GM12878 (cell line): Measurements from ENCODE around the gene PTEN. TPM values are rescaled to one million over a fixed set of nuclear protein-coding genes. Genes with fewer than 3 reads are reported as not detected.

Source experiments
- ATAC-seq: fragments of 200-7000 bp; cut with Tn5 transposase; 3 replicates; pipeline ENCODE4 v1.9.1; 2020; ENCODE audit warnings: mild to moderate bottlenecking, moderate library complexity
- BruUV-seq: library from RNA; stranded (reverse); fragments of 400-500 nt; replicated peaks from 2 replicates; lab custom pipeline; 2021; lab: Mats Ljungman, UMichigan
- CTCF ChIA-PET: fragments of 300-600 bp; sonication (Branson Sonifier 250); formaldehyde crosslinking; extraction: SDS; loops from one replicate; lab custom pipeline; 2021; ENCODE audit warnings: inconsistent platforms; lab: Yijun Ruan, JAX
- POLR2A ChIA-PET: fragments of 350-600 bp; formaldehyde crosslinking; extraction: SDS; loops from one replicate; lab custom pipeline; 2021; ENCODE audit warnings: inconsistent platforms; lab: Charles Lee
- RAD21 ChIA-PET: fragments of 300-600 bp; sonication (Branson Sonifier 250); formaldehyde crosslinking; loops from one replicate; lab custom pipeline; 2023; ENCODE audit warnings: antibody characterized with exemption; ENCODE audit not compliant: unreplicated experiment; lab: Charles Lee
- SMC1A ChIA-PET: fragments of 300-600 bp; sonication (Branson Sonifier 250); formaldehyde crosslinking; loops from one replicate; lab custom pipeline; 2023; ENCODE audit not compliant: unreplicated experiment, uncharacterized antibody; lab: Charles Lee
- DNase-seq: peaks from one replicate; pipeline ENCODE4 v3.0.0-alpha.2; 2011; ENCODE audit warnings: low read depth, low spot score
- FAIRE-seq: peaks from 3 replicates; lab custom pipeline; 2011; peaks lifted over from hg19 to GRCh38; lab: Jason Lieb, UNC
- H2AFZ ChIP-seq: 2 replicates; pipeline ENCODE4 v1.6.0; 2011; ENCODE audit warnings: low read depth, low read length, control low read depth; ENCODE audit not compliant: control insufficient read depth
- H3K27ac ChIP-seq: 2 replicates; pipeline ENCODE4 v1.5.1; 2011; ENCODE audit warnings: control low read depth; ENCODE audit not compliant: control insufficient read depth, insufficient read depth
- H3K27me3 ChIP-seq, 2 experiments: replicated peaks in 1 of 2; 2 replicates each; pipeline versions ENCODE4 v1.6.0 to v1.6.1; 2011; ENCODE audit warnings: low read length in 1 of 2; ENCODE audit not compliant: control insufficient read depth in 2 of 2, insufficient read depth in 2 of 2
- H3K36me3 ChIP-seq, 2 experiments: 2 replicates each; pipeline ENCODE4 v1.5.1; 2011; ENCODE audit warnings: low read length in 1 of 2; ENCODE audit not compliant: control insufficient read depth in 2 of 2, insufficient read depth in 2 of 2
- H3K4me1 ChIP-seq: 2 replicates; pipeline ENCODE4 v1.6.1; 2011; ENCODE audit warnings: mild to moderate bottlenecking, low read length, moderate library complexity, mixed read lengths; ENCODE audit not compliant: control insufficient read depth, insufficient read depth
- H3K4me2 ChIP-seq: 2 replicates; pipeline ENCODE4 v1.6.0; 2011; ENCODE audit warnings: control low read depth; ENCODE audit not compliant: control insufficient read depth, insufficient read depth
- H3K4me3 ChIP-seq: fragments of 200-600 bp; sonication (generic); 2 replicates; pipeline ENCODE4 v1.5.1; 2016
- H3K79me2 ChIP-seq: 2 replicates; pipeline ENCODE4 v1.6.0; 2011; ENCODE audit warnings: low read length; ENCODE audit not compliant: control insufficient read depth, insufficient read depth
- H3K9ac ChIP-seq: 2 replicates; pipeline ENCODE4 v1.8.0; 2011; ENCODE audit warnings: low read length, control low read depth, mixed read lengths; ENCODE audit not compliant: control insufficient read depth, insufficient read depth
- H3K9me3 ChIP-seq: replicated peaks from 3 replicates; pipeline ENCODE4 v1.5.1; 2011; ENCODE audit warnings: mild to moderate bottlenecking, low read length; ENCODE audit not compliant: control insufficient read depth, insufficient read depth
- H4K20me1 ChIP-seq: 2 replicates; pipeline ENCODE4 v1.6.0; 2011; ENCODE audit not compliant: control insufficient read depth, insufficient read depth
- CBX5 ChIP-seq: sonication (generic); IDR thresholded peaks from 2 replicates; pipeline ENCODE4 v1.6.1; 2016; ENCODE audit warnings: low read depth, moderate library complexity, mild to moderate bottlenecking, inconsistent platforms
- DPF2 ChIP-seq: fragments of 450-650 bp; IDR thresholded peaks from 2 replicates; pipeline ENCODE4 v1.6.1; 2017; ENCODE audit warnings: mild to moderate bottlenecking
- EED ChIP-seq: sonication (generic); IDR thresholded peaks from 2 replicates; pipeline ENCODE4 v1.6.1; 2016; ENCODE audit warnings: antibody characterized with exemption, low read depth
- EGR1 ChIP-seq, 2 experiments: IDR thresholded peaks; 1 replicate in 1 of 2; 2 replicates in 1 of 2; pipeline ENCODE4 v1.6.1; 2011 to 2012; ENCODE audit warnings: low read depth in 2 of 2, low read length in 2 of 2, borderline replicate concordance in 1 of 2, mild to moderate bottlenecking in 1 of 2, moderate library complexity in 1 of 2
- FOXM1 ChIP-seq: IDR thresholded peaks from 2 replicates; pipeline ENCODE4 v1.6.1; 2012; ENCODE audit warnings: low read depth, mild to moderate bottlenecking, inconsistent platforms, low read length, moderate library complexity
- LARP7 ChIP-seq: fragments of 450-650 bp; IDR thresholded peaks from 2 replicates; pipeline ENCODE4 v1.6.1; 2017; ENCODE audit warnings: mild to moderate bottlenecking
- MTA3 ChIP-seq: IDR thresholded peaks from 2 replicates; pipeline ENCODE4 v1.6.1; 2012; ENCODE audit warnings: low read length, inconsistent platforms, borderline replicate concordance
- NR2F1 ChIP-seq: fragments of 450-650 bp; conservative IDR thresholded peaks from 2 replicates; pipeline ENCODE4 v1.6.1; 2017; ENCODE audit warnings: mild to moderate bottlenecking
- RBBP5 ChIP-seq: fragments of 200-600 bp; sonication (generic); conservative IDR thresholded peaks from 2 replicates; pipeline ENCODE4 v1.6.1; 2016
- RELB ChIP-seq: fragments of 450-650 bp; IDR thresholded peaks from 2 replicates; pipeline ENCODE4 v1.6.1; 2017; ENCODE audit warnings: low read depth, mild to moderate bottlenecking, moderate library complexity
- SMARCA5 ChIP-seq: fragments of 450-650 bp; IDR thresholded peaks from 2 replicates; pipeline ENCODE4 v1.6.1; 2017; ENCODE audit warnings: mild to moderate bottlenecking
- SMC3 ChIP-seq: IDR thresholded peaks from 2 replicates; pipeline ENCODE4 v1.6.1; 2011; ENCODE audit warnings: low read length, improper control_type of control experiment, borderline replicate concordance
- WGBS: methylation state at CpG from one replicate; pipeline ENCODE4 v1.1.6; 2016; ENCODE audit warnings: low lambda C conversion rate; ENCODE audit not compliant: insufficient replicate concordance, insufficient coverage; ENCODE audit errors: missing lambda C conversion rate; 5-methylcytosine and 5-hydroxymethylcytosine counted together
- in situ Hi-C: fragments of 300-500 bp; cut with MboI; formaldehyde crosslinking; loops from 9 replicates; pipeline ENCODE4 v1.14.3; 2018; ENCODE audit warnings: mixed read lengths
- intact Hi-C: fragments of 100-400 bp; cut with micrococcal nuclease; formaldehyde crosslinking; loops from one replicate; pipeline ENCODE4 v1.14.2; 2022; ENCODE audit not compliant: unreplicated experiment
- polyA plus RNA-seq, 11 experiments: library from polyadenylated mRNA; depleted of rRNA in 4 of 11; unstranded in 6 of 11; stranded (reverse) in 5 of 11; fragments of >200 nt; fragmentation: Nextera tagmentation in 4 of 11; fragmentation: Illumina TruSeq in 1 of 11; extraction: Ambion mirVana in 4 of 11; extraction: Trizol in 1 of 11; gene quantifications; 1 replicate in 1 of 11; 2 replicates in 10 of 11; pipeline versions ENCODE4 v1.2.1 to v1.2.3, GENCODE V29; 2011 to 2016; ENCODE audit warnings: inconsistent platforms in 2 of 11, missing spikeins in 2 of 11, low read depth in 1 of 11
- total RNA-seq, 4 experiments: library from RNA; depleted of rRNA in 3 of 4; stranded (reverse); fragments of >200 nt in 3 of 4; fragmentation: Illumina TruSeq in 1 of 4; extraction: Trizol in 1 of 4; gene quantifications; 2 replicates each; pipeline versions ENCODE4 v1.2.1 to v1.2.3, GENCODE V29; 2013 to 2021

The PTEN gene
- total and polyA plus RNA-seq, 10 of the 15 experiments (the other 5 are each of a cell fraction or from before 2014, with no cell fraction given), result 26.1 to 175 (median 58.1) TPM

- Histone ChIP-seq H3K4me2 (no peak overlapping the region), H3K27me3 (no peaks in the 10 kb centered on the region), H3K79me2 (no peaks in the 10 kb centered on the region), H2AFZ (no peak overlapping the region), H3K4me1 (no peaks in the 10 kb centered on the region), H3K9ac (no peak overlapping the region), H3K27ac (no peak overlapping the region), H3K4me3 (no peak overlapping the region), H3K9me3 (no peaks in the 10 kb centered on the region; the same call in 2 of the 3 replicates), H4K20me1 (no peaks in the 10 kb centered on the region), H3K36me3 (no peaks in the 10 kb centered on the region)
- ChIA-PET CTCF (no interaction called here), SMC1A (interaction anchor here (0.7 to 0.8 kb wide), 3 partner anchors 20 to 126 kb away, joined by 3 to 4 read pairs (median 3); no protein-coding TSS in a partner anchor), RAD21 (no interaction called here), POLR2A (no interaction called here)
- FAIRE-seq, result no peak
- BruUV-seq, result no TSS peak
- in situ Hi-C loops, result no loop called here
- TF ChIP-seq DPF2 (no peak), SMARCA5 (no peak), LARP7 (no peak), EGR1 (IDR thresholded peaks at IDR 0.05; ENCODE audit: borderline replicate concordance in 1 of 2, low read depth in 2 of 2, low read length in 2 of 2) (no peak), MTA3 (no peak), FOXM1 (no peak), RBBP5 (no peak)
- WGBS, result 94% methylated on average over 5 of the region's 5 CpGs
- no peak for ATAC-seq
- DNase-seq, result no peak
- intact Hi-C loops, result no loop called here
These were observed 128.5 kb downstream of the PTEN start for GRCh38 chr10:87991946-87992345.

- TF ChIP-seq EED, result no peak
- no peak for TF ChIP-seq SMARCA5
- no peak for TF ChIP-seq SMC3
- TF ChIP-seq CBX5, result no peak
- no peak for TF ChIP-seq NR2F1
- no peak for TF ChIP-seq RELB
- Histone ChIP-seq H3K36me3 (no peaks in the 10 kb centered on the region), H3K79me2 (no peaks in the 10 kb centered on the region), H3K27ac (no peak overlapping the region), H3K4me2 (no peak overlapping the region), H3K9me3 (no peaks in the 10 kb centered on the region; the same call in 2 of the 3 replicates), H3K4me3 (no peak overlapping the region), H2AFZ (no peak overlapping the region), H3K9ac (no peak overlapping the region), H3K27me3 (no peaks in the 10 kb centered on the region), H4K20me1 (no peaks in the 10 kb centered on the region), H3K4me1 (no peaks in the 10 kb centered on the region)
- intact Hi-C loops, result no loop called here
- RAD21 ChIA-PET, result no interaction called here
- FAIRE-seq (no peak), DNase-seq (no peak), ATAC-seq (no peak)
- no TSS peak for BruUV-seq
- SMC1A ChIA-PET, result no interaction called here
- 100% methylated on average over 1 of the region's 1 CpG for WGBS
- CTCF ChIA-PET, result interaction anchor here (1.1 kb wide), 1 partner anchor 41 kb away, joined by 3 read pairs; no protein-coding TSS in a partner anchor
- in situ Hi-C loops, result no loop called here
- POLR2A ChIA-PET, result no interaction called here
These were observed 141.0 kb downstream of the PTEN start for GRCh38 chr10:88004451-88004850.
